ENCODE data around the gene DCAKD. TPM values are rescaled to one million over a fixed set of nuclear protein-coding genes. Genes with fewer than 3 reads are reported as not detected.
A peak's percentile ranks its signal among the peaks of the same experiment; 100 is the strongest.

Gene DCAKD
- total RNA-seq, 4 donors from 2014 or later = 26.8 to 57.1 (median 37.7) TPM

GRCh38 chr17:45070001-45070400 lies 18.6 kb upstream of the DCAKD start:
- intact Hi-C loops (cut with DNase I; ENCODE audit: low total_unique reads) = no loop called here
- no peaks in the 10 kb centered on the region for H3K4me1 ChIP-seq
- no peak for DNase-seq
- no peaks in the 10 kb centered on the region for H3K36me3 ChIP-seq
- no peak overlapping the region for H3K4me3 ChIP-seq
- H3K9me3 ChIP-seq = no peaks in the 10 kb centered on the region
- TF ChIP-seq POLR2A (IDR thresholded peaks at IDR 0.05) (no peak), CTCF (IDR thresholded peaks at IDR 0.05) (no peak)
- H3K27me3 ChIP-seq = no peaks in the 10 kb centered on the region
- H3K27ac ChIP-seq = no peak overlapping the region

GRCh38 chr17:45067637-45068036 lies 16.2 kb upstream of the DCAKD start:
- intact Hi-C loops (cut with DNase I; ENCODE audit: low total_unique reads) = no loop called here
- Histone ChIP-seq H3K27me3 (no peaks in the 10 kb centered on the region), H3K27ac (no peak overlapping the region), H3K9me3 (no peaks in the 10 kb centered on the region), H3K4me3 (no peak overlapping the region), H3K36me3 (no peaks in the 10 kb centered on the region), H3K4me1 (peaks cover 0 to 5% of the 10 kb centered on the region in 2 donors)
- TF ChIP-seq CTCF (IDR thresholded peaks at IDR 0.05) = no peak
- no peak for TF ChIP-seq POLR2A (IDR thresholded peaks at IDR 0.05)
- no peak for DNase-seq

GRCh38 chr17:45063198-45063597 lies 11.8 kb upstream of the DCAKD start:
- Histone ChIP-seq H3K27ac (no peak overlapping the region), H3K36me3 (no peaks in the 10 kb centered on the region), H3K27me3 (no peaks in the 10 kb centered on the region), H3K4me3 (no peak overlapping the region), H3K9me3 (no peaks in the 10 kb centered on the region), H3K4me1 (peaks cover 0 to 5% of the 10 kb centered on the region in 2 donors)
- DNase-seq = no peak
- intact Hi-C loops (cut with DNase I; ENCODE audit: low total_unique reads) = no loop called here
- TF ChIP-seq CTCF (IDR thresholded peaks at IDR 0.05) = no peak
- no peak for TF ChIP-seq POLR2A (IDR thresholded peaks at IDR 0.05)

- TF ChIP-seq CTCF (IDR thresholded peaks at IDR 0.05) (no peak), POLR2A (IDR thresholded peaks at IDR 0.05) (no peak)
- intact Hi-C loops (cut with DNase I; ENCODE audit: low total_unique reads) = no loop called here
- peaks cover 0 to 5% of the 10 kb centered on the region in 2 donors for H3K4me1 ChIP-seq
Observed at GRCh38 chr17:45061606-45062205, 10.3 kb upstream of the DCAKD start.

GRCh38 chr17:45060797-45061605 lies 9.6 kb upstream of the DCAKD start, which contains the start of gene NMT1:
Gene NMT1 (plus strand): TSS chr17:45061317. CDS start chr17:45061330, 13 bp downstream.
- peaks cover 0 to 5% of the 10 kb centered on the region in 2 donors for H3K4me1 ChIP-seq
- peak in 1 of 4 experiments; percentile 6 for TF ChIP-seq CTCF (IDR thresholded peaks at IDR 0.05)
- peak; percentile 0 to 89 for TF ChIP-seq POLR2A (IDR thresholded peaks at IDR 0.05)
- H3K4me3 ChIP-seq = peak within 1 kb of the TSS; percentile 75 to 80
- no peaks in the 10 kb centered on the region for H3K27me3 ChIP-seq
- H3K27ac ChIP-seq = peak within 1 kb of the TSS; percentile 90 to 92
- intact Hi-C loops (cut with DNase I; ENCODE audit: low total_unique reads) = no loop called here
- peak; percentile 98 to 99 for DNase-seq
- H3K9me3 ChIP-seq = no peaks in the 10 kb centered on the region
- H3K36me3 ChIP-seq = no peaks in the 10 kb centered on the region

More at GRCh38 chr17:45061606-45062205, 10.3 kb upstream of the DCAKD start:
- Histone ChIP-seq H3K36me3 (no peaks in the 10 kb centered on the region), H3K27me3 (no peaks in the 10 kb centered on the region), H3K4me3 (peak overlapping the region; percentile 75 to 80), H3K27ac (peak overlapping the region; percentile 90 to 92), H3K9me3 (no peaks in the 10 kb centered on the region)
- no peak for DNase-seq

All from uterus (tissue), 4 donors.